NOMO-1 treated with dmso at 0.1 percent for 144 hours (cell line): ENCODE data around the gene FNDC3B.
"Not testable (repeated sequence)": the region's sequence is repeated elsewhere in the genome, so short reads cannot be mapped to it uniquely, and the experiment has no call there.

Source experiments
- DNase-seq: peaks from one replicate; lab custom pipeline; 2025; ENCODE audit not compliant: unreplicated experiment; lab: John Stamatoyannopoulos, UW

FNDC3B gene

DNA sequence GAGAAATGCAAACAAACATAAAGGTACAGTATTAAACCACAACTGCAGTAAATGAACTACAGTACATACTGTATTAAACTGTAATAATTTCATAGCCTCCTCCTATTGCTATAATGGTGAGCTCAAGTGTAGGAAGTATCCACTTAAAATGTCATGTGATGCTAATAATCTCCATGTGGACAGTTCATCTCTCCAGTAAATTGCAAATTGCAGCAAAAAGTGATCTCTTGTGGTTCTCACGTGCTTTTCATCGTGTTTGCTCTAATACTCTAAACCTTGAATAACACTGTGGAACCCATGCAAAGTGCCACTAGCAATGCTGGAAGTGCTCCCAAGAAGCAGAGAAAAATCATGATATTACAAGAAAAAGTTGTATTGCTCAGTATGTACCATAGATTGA lies 9.2 kb upstream of the FNDC3B start:
- no peak for DNase-seq

DNA sequence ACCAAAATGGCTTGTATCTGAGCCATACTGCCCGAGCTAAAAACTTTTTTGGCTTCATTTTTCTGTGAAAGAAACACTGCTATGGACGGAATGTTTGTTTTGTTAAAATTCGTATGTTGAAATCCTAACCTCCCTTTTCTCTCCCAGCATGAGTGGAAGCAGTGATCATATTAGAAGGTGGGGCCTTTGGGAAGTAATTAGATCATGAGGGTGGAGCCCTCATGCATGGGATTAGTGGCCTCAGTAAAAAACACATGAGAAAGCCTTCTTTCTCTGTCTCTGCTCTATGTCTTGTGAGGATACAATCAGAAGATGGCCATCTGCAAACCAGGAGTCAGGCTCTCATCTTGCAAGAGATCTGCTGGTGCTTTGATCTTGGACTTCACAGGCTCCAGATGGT lies 7.4 kb upstream of the FNDC3B start:
- no peak for DNase-seq

DNA sequence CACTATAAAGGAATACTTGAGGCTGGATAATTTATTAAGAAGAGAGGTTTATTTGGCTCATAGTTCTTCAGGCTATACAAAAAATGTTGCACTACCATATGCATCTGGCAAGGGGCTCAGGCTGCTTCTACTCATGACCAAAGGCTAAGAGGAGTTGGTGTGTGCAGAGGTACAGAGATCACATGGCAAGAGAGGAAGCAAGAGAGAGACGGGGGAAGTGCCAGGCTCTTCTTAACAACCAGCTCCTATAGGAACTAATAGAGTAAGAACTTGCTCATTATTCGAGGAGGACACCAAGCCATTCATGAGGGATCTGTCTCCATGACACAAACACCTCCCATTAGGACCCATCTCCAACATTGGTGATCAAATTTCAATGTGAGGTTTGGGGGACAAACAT lies 6.0 kb upstream of the FNDC3B start:
- DNase-seq: no peak

DNA sequence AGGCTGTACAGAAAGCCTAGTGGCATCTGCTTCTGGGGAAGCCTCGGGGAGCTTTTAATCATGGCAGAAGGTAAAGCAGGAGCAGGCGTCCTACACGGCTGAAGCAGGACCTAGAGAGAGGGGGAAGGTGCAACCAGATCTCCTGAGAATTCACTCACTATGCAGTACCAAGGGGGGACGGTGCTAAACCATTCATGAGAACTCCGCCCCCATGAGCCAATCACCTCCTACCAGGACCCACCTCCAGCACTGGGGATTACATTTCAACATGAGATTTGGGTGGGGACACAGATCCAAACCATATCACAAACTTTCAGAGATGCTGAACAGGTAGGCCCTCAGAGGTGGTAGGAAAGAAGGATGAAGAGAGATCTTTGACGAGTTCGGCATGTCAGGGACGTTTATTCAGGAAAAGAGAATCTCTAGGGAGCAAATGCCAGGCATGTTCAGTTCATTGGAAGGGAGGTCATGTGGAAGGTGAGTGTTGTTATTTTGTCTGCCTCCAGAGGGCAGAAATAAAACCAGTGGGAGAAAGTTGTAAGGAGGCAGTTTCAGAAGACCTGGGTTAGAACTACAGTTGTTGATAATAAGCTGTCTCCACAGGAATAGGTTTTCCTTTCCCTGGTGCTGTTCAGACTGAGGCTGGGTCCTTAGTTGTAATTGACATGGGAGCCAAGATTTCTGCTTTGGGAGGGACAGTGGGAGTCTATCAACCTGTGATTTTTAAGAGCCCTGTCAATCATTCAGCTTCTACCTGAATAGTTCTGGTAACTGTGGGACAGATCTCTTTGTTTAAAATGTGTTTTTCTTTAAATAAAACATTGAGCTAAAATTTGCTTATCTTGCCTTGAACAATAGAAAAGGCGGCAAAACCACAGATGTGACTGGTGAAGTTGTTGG lies 4.3 kb upstream of the FNDC3B start:
- DNase-seq: no peak

DNA sequence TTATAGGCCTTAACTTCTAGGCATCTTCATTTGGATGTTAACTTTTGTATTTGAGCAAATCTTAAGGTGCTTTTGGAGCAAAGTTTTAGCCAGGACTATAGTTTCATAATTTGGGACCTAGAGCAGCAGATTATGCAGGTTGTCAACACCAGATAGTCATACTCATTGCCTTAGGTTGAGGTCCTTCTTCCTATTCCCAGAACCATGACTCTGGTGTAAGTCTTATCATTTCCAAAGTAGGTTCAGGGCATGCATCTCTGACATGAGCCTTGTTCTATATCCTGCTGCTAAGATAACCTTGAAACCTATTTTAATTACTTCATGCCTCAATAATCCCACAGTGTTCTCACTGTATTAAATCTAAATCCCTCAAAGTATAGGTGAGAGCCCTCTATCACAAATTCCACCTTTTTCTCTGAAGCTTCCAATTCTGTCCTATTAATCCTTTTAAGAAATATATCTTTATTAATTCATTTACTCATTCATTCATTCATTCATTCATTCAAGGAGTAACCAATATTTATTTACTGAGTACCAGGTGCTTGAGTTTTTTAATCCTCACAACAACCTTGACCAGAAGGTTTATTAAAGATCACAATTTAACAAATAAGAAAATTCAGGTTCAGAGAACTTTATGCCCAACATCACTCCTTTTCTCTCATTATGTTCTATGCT lies 2.7 kb upstream of the FNDC3B start:
- DNase-seq: no peak

DNA sequence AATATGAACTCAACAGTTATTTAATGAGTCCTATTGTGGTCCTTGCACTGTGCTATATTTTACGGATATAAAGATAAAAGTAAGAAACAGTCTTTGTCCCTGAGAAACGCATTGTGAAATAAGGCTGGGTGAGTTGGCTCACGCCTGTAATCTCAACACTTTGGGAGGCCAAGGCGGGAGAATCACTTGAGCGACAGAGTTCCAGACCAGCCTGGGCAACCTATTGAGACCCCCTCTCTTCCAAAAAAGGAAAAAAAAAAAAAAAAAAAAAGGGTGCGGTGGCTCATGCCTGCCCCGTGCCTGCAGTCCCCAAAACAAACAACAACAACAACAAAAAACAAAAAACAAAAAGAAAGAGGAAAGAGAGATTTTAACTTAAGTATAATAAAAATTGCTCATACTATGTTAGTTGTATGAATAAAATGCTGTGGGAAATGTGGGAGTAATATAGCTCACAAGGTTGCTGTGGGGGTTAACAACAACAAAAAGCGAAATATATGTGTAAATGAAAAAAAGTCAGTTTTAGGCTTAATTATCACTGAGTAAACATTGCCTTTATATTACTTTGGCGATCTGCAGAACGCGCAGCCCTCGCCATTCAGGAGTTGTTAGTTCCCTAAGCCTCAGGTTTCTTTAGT lies 461 bp upstream of the FNDC3B start:
- no peak for DNase-seq

DNA sequence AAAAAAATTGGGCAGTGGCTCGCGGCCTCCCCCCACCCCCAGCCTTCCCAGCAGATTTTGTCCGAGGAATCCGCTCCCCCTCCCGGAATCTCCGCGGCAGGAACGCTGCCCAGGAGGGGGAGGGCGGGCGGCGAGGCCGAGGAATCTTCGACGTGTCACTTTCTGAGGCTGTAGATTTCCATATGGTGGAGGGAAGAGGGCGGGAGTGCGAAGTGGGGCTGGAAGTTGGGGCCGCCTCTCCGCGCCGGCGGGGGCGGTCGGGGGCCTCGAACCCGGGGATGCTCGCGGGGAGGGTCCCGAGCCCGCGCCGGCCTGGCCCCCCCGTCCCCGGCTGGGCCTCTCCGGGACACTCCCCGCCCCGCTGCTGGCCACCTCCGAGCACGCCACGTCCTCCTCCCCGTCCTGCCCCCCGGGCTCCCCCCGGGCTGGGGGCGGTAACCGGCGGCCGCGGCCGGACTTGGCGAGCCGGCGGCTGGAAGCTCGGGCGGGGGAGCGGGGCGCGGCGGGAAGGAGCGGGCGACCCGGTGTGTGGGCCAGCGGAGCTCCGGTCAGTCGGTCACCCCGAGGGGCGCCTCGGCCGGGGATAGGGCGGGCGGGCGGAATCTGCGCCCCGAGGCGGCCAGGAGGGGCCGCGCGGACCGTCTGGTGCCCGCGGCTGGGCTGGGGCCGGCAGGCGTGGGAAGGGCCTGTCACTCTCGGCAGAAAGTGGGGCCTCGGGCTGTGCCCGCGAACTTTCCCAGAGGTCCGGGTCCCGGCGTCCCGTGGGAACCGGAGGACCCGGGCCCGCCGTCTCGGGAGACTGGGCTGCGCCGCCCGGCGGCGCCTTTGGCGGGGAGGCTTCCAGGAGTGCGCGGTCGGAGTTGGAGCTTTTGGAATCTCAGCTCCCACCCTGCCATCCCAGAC lies 951 bp downstream of the FNDC3B start:
- DNase-seq: peak; percentile 55

DNA sequence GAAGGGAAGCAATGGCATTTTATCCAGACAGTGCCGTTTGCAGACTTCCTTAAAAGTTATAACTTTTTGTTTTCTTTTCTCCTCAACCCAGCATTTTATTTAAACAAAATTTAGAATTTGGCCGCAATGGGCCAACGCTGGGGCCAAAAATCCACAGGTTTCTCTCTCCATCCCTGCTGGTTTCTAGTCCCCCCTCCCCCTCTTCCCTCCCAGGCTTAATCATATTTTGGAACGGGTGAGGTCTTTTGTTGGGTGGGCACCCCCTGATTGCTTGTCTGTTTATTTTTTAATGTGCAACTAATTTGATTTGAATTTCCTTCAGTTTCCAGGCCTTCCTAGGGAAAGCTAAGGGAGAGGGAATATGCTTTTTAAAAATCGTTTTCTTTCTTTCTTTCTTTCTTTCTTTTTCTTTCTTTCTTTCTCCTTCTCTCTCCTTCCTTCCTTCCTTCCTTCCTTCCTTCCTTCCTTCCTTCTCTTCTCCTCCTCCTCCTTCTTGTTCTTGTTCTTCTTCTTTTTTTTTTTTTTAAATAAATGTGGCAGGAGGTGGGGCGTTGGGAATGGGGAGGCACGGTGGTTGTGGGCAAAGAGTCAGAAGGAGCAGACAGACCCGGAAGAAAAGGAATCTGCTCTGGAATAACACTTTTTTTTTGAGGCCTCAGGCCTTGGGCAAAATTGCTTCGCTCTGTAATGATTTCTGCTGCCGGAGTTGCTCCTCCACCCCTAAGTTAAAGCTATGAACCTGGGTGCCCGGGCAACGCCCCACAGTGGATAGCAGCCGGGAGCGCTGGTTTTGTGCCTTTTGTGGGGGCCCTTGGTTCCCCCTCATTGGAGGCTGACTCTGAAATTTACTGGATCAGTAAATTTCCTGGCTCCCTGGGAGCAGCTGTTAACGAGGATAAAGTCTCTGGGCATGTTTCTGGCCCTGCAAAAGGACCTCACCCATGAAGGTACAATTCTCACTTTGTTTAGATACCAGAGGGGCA lies 1.9 kb downstream of the FNDC3B start:
- DNase-seq: peak; percentile 48

DNA sequence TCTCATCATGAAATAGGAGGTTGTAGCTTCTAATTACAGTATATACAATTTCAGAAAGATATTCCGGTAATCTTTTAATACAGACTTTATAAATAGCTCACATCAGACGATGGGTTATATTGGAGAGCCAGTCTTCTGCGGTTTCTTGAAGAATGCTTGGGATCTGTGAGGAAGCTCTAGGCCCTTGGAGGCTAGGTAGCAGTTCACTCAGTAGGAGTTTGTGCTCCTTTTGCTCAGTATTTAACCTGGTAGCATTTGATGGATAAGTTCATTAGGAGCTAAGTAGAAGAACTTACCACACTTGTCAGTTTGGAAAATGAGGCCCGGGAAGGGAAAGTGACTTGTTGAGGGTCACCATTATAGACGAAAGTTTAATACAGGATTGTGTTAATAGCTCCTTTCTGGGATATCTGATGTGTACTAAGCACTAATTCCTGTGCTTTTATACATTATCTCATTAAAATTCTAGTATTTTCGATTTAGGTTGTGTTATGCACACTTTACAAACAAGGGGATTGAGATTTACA lies 2.8 kb downstream of the FNDC3B start:
- no peak for DNase-seq

DNA sequence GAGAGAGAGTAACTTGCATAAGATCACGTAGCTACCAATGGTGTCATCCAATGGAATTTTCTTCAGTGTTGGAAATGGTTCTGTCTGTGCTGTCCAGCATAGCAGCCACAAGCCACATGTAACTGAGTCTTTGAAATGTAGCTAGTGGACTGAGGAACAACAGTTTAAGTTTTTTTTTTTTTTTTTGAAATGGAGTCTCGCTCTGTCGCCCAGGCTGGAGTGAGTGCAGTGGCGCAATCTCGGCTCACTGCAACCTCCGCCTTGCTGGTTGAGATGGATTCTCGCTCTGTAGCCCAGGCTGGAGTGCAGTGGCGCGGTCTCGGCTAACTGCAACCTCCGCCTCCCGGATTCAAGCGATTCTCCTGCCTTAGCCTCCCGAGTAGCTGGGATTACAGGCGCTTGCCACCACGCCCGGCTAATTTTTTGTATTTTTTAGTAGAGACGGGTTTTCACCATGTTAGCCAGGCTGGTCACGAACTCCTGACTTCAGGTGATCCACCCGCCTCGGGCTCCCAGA lies 3.3 kb downstream of the FNDC3B start:
- DNase-seq: not testable (repeated sequence)

DNA sequence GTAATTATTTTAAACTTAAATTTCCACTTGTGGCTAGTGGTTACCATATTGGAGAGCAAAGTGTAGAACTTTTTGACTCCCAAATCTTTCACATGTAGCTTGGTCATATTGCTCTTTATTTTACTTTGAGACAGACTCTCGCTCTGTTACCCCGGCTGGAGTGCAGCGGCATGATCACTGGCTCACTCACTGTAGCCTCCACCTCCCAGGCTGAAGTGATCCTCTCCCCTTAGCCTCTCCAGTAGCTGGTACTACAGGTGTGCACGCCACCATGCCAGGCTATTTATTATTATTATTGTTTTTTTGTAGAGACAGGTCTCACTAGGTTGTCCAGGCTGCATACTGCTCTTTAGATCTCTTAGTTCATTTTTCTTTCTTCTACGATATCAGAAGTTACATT lies 3.9 kb downstream of the FNDC3B start:
- DNase-seq: no peak

DNA sequence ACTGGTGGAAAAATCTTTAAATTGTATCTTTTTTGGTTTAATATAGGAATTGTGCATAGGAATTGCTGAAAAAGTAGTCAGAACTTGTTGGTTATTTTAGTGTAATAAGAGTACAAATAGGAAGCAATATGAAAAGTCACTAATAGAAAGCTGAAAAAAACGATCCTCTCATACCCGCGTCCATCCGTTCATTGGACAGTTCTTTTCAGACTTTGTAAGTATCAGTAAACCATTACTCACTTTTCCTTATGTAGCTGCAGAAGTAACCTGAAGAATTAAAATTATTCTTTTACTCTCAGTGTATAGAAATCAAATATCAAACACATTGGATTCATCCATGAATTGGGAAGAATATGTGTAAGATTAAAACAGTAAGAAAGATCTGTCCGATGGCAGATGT lies 4.4 kb downstream of the FNDC3B start:
- DNase-seq: no peak

DNA sequence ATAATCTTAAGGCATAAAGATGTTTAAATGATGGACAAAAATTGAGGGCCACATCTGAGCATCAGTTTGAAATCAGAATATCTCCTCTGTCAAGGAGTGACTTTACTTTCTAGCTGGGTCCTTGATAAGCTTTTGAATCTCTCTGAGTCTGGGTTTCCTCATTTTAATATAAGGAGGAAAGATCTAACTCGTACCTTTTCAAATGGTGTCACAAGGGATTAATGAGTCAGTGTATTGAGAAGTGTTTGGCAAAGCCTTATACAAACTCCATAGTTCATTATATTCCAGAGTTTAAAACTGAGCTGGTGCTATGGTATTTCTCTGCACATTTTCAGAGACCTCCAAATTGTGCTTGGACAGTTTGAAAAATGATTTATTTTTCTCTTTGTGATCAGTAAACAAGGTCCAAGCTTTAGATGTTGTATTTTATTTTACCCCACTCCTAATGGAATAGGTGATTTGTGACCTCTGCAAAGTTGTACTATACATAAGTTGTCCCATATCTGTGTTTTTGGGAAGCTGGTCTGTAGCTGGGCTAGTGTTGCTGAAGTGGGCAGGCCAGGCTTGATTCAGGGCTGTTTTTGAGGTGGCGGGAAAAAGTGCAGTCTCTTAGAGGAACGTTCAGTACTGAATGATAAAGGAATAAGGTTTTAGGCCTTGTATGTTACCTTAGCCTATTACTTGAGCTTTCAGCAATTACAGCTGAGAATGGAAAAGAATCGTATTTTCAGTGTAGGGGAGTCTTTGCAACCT lies 5.6 kb downstream of the FNDC3B start:
- DNase-seq: no peak

DNA sequence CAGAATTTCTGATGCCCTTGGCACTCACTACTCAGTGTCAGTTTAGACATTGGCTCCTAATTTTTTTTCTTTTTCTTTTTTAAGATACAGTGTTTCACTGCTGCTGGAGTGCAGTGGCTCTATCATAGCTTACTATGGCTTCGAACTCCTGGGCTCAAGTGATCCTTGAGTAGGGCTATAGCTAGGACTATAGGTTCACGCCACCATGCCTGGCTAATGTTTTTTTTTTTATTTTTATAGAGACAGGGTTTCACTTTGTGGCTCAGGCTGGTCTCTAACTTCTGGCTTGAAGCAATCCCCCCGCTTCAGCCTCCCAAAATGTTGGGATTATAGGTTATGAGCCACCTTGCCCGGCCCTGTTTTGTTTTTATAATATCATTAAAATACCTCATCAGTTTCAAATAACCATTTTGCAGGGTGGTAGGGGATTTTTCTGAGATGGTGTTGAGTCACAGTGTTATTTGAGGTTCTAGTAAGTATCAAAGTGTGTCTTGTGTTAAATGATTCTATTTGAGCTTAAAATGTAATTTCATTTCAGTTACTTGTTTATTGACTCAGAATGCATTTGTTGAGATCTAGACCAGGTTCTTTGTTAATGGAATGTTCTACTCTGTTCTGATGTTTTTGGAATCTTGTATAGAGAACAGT lies 7.0 kb downstream of the FNDC3B start:
- no peak for DNase-seq

DNA sequence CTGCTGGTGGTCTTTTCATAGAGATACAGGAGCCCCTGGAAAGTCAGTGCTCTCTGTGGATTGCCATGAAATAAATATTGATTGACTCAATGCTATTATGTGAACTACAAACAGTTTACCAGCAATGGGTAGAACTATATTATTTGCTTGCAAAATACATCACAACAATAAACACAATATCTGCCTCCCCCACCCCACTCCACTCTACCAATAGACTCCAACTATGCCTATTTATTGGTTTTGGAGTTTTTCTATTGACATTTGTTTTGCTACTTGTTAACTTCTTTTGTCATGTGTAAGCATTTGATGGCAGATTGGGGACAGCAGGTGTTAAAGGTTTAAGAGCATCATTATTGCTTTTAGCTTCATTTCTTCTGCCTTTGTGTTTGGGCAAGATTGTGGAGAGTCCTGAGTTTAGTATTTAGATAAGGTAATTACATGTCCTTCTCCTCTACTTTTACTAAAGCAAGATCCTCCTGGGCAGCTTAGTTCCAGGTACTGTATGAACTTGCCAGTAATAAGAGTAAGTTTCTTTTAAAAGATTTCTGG lies 8.3 kb downstream of the FNDC3B start:
- no peak for DNase-seq

DNA sequence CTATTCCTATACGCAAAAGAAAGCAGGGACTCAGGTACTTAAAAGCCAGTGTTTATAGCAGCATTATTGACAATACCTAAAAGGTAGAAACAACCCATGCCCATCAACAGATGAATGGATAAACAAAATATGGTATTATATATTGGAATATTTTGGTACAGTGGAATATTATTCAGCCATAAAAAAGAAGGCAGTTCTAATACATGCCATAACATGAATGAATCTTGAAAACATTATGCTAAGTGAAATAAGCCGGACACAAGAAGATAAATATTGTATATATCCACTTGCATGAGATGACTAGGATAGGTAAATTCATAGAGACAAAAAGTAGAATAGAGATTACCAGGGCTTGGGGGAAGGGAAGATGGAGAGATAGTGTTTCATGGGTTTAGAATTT lies 9.2 kb downstream of the FNDC3B start:
- DNase-seq: no peak

DNA sequence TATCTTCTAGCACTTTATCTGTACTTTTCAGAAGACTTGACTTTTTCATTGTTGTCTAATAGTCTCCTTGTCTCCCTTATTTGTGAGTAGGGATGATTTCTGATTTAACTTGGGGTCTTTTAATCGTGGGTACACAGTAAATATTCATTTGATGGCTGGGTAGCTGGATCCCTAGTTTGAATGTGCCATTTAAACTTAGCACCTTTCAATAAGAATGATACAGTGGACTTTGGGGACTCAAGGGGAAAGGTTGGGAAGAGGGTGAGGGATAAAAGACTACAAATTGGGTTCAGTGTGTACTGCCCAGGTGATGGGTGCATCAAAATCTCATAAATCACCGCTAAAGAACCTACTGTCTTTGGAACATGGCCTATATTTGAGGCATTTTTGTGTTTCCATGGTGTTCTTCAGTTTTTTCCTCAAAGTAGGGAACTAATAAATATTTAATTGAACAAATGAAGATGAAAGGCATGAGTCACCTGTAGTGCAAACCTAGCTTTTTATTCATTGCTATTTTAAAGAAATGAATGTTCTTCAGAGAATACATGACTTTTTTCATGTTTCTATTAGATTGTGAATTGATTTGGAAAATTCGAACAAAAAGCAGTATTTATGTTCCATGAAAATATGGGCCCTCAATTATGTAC lies 12.1 kb downstream of the FNDC3B start:
- no peak for DNase-seq
